Activated CD8-positive, alpha-beta memory T cell treated with anti-CD3 and anti-CD28 coated beads for 1 hour (primary cell): ENCODE results near the gene SELE.
"Not testable (repeated sequence)": the region's sequence is repeated elsewhere in the genome, so short reads cannot be mapped to it uniquely, and the experiment has no call there.

Source experiments
- DNase-seq, 2 donors: peaks; one replicate each; pipeline ENCODE4 v3.0.0-alpha.2; 2020; ENCODE audit warnings: low read depth in 1 of 2; ENCODE audit errors: extremely low read depth in 1 of 2

Gene SELE

GRCh38 chr1:169724168-169724567 lies 9.7 kb downstream of the SELE start:
- no peak for DNase-seq

DNA sequence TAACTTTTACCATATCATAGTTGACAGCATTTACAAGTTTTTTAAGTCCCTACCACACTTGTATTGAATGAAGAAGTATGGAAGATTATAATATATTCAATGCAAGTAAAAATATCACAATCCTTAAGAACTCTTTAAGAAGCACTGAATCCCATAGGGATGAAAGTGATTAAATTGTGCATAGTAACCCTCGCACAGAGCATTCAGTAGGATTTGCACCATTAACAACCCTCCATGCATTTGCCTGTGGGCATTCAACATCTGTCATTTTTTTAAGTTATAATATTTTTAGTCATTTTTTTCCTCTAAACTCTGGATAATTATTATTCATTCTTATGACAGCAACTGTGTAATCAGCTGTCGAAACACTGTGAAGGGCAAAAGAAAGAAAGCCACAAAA lies 10.1 kb downstream of the SELE start:
- DNase-seq: no peak

DNA sequence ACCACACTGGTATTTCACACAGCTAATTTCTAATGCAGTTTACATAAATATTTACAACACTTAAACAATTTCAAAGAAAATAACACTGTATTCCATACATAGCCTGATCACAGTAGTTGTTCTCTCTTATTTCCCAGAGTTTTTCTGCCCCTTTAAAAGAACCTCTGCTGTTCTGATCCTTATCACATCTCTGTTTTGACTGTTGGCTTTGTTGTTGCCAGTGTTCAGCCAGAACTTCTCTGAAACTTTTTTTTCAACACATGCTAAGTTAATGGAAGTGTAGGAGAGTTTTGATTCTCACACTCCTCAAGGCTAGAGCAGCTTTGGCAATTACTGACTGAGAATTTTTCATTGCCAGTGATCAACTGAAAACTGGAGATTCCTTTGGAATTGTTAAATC lies 11.1 kb downstream of the SELE start:
- DNase-seq: no peak

- DNase-seq: not testable (repeated sequence)
Measured at GRCh38 chr1:169715100-169715499, 18.8 kb downstream of the SELE start.

DNA sequence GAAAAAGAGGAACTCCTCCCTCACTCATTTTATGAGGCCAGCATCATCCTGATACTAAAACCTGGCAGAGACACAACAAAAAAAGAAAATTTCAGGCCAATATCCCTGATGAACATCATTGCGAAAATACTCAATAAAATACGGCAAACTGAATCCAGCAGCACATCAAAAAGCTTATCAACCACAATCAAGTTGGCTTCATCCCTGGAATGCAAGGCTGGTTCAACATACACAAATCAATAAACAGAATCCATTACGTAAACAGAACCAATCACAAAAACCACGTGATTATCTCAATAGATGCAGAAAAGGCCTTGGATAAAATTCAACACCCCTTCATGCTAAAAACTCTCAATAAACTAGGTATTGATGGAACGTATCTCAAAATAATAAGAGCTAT lies 20.8 kb downstream of the SELE start:
- not testable (repeated sequence) for DNase-seq

DNA sequence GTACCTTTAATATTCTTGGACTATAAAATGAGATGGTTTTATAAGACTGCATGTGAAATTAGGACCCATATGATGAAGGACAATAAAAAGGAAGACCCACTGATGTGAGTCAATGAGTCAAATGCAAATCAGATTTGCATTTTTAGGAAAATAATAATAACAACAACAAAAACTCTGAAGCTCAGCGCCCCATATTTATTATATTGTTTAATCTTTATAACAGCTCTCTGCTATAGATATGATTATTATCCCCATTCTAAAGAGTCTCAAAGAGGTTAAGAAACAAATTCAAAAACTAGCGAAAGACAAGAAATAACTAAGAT lies 21.6 kb downstream of the SELE start:
- DNase-seq: no peak

- peak; percentile 45 to 52 for DNase-seq
Measured at GRCh38 chr1:169711469-169712308, 22.2 kb downstream of the SELE start, which contains the start of gene SELL. SELL (minus strand) TSS chr1:169711620; CDS start chr1:169711498, 122 bp downstream.

- no peak for DNase-seq
Measured at GRCh38 chr1:169708647-169709046, 25.2 kb downstream of the SELE start.

DNA sequence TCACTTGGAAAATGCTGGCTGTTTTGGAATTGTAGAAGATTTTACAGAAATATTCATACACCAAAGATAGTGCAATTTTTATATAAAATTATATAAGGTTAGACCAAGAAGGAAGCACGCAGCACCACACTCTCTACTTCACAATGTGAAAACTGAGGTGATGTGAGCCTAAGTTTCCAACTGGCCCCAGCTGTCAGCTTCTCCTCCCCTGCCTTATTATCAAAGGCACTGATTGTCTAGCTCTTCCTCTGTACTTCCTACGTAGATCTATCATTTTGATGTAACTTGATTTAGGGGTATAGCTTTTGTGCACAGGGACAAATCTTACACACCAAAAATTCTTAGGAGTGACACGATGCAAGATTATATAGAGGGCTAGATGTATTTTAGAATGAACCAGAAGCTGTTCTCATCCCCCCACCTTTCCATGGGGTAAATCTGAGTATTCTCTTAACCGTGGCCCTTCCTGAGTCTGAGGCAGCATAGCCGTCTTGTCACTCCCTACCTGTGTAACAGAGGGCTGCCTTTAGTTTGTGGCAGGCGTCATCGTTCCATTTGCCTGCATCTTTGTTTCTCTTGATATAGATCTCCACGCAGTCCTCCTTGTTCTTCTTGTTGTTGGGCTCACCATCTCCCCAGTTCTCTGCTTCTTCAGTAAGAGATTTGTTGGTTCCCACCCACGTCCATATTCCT lies 25.8 kb downstream of the SELE start:
- no peak for DNase-seq

GRCh38 chr1:169704797-169705196 lies 29.1 kb downstream of the SELE start:
- DNase-seq: no peak

DNA sequence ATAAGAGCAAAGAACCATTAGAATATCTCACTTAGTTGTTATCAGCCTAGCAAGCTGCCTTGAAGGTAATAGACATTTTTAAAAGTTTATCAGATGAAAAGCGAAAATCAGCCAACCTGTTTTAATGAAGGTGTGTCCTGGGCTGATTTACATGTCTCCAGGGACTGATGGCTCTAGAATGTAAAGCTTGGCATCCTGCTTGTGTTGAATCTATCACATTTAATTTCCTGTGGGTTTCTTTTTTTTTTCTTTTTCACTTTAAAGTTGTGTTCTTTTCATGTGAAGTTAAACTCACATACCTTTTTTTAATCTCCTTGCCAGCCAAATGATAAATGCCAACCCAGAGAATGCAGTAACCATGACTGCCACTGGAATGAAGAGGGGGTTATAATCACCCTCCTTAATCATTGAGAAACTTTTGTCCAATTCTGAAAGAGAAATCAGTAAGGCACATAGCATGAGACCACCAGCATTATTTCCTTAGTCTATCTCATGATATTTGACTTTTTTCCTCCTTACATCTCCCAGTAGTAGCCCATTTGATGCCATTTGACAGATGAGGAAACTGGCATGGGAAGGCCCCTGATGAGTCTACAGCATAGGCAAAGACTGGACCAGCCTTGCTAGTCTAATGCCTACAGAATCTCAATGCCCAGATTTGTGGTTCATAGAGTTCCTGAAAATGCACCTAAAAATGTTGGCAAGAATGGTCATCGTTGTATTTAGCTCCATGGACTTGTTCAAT lies 32.4 kb downstream of the SELE start:
- DNase-seq: no peak

DNA sequence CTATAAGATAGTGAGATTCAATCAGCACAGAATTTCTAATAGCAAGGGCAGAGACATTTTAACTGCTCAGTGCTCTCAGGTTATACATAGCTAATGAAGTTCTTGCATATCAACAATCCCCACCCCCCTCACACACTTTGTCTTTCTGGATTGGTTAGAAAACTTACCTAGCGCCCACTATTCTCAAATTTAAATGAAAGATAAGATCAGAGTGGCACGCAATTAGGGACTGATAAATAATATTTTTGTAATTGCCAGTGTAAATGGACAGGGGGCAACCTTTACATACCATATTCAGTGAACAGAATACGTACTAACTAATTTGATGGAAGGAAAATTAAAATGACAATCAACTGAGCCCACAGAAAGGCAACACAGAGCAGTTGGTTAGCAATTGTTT lies 34.2 kb downstream of the SELE start:
- no peak for DNase-seq

DNA sequence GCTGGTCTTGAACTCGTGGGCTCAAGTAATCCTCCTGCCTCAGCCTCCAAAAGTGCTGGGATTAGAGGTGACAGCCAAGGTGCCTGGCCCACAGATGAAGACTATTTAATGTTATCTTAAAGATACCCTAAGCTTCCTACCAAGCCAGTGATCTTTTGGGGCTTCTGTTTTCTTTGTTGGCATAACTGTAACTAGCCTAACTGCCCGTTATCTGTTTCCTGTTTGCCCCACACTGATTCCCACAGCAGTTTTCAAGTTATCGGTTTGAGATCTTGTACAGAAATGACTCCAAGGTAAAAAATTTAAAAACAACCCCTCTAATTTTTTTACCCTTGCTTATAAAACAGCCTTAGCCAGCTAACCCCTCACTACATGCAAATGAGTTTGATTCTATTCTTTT lies 34.9 kb downstream of the SELE start:
- DNase-seq: no peak

GRCh38 chr1:169697755-169698154 lies 36.1 kb downstream of the SELE start:
- DNase-seq: no peak

- no peak for DNase-seq
Measured at GRCh38 chr1:169696273-169697100, 37.4 kb downstream of the SELE start.

DNA sequence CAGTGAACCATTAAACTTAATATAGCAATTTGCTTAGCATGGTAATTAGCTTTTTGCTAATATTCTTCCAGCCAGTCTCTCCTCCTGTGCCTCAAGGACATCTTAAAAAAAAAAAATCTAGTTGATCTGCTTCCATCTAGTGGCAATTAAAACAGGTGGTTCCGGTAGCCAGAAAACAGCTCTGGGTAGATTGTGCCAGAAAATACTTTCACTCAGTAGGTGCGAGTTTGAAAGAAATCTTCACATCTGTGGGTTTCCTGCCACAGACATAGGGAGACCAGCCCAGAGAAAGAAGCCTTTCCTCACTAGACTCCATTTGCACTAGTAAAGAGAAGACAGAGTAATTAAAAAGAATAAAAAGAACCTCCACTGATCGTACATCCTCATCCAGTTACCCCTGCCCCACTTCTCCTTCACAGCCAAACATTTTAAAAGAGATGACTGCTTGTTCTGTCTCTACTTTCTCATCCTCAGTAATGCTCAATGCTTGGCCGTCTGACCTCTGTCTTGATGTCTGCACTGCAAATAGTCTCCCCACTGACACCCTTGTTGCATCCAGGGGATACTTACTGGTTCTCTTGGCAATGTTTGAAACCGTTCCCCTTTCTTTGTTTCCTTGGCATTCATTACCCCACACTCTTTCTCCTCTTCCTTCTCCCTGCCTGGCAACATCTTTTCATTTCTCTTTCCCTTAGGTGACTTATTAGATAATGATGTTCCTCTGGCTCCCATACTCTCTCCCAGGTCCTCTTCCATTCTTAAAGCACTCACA lies 39.4 kb downstream of the SELE start:
- DNase-seq: no peak

- DNase-seq: no peak
Measured at GRCh38 chr1:169692756-169693460, 41.0 kb downstream of the SELE start.

GRCh38 chr1:169690489-169690888 lies 43.4 kb downstream of the SELE start:
- no peak for DNase-seq

GRCh38 chr1:169689395-169689794 lies 44.5 kb downstream of the SELE start:
- DNase-seq: no peak
